ENCODE measurements around the gene CHD5. TPM values are rescaled to one million over a fixed set of nuclear protein-coding genes. Genes with fewer than 3 reads are reported as not detected.

The CHD5 gene
- total and polyA plus RNA-seq, 5 donors from 2014 or later, result not detected

DNA sequence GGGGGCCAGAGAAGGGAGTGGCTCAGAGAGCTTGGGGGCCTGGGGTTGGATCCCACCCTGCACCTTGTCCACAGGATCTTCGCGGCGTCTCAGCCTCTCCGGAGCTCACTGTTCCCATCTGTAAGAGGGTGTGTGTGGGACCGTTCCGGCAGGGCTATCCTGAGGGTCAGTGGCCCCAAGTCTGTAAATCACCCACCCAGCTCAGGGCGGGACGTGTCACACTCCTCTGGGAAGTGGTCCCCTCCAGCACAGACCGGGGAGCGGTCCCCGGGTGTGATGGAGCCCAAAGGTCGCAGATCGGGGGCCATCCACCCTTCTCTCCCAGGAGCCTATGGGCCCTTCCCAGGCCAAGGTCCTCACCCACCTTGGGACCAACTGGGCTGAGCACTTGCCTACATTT is 94.5 kb downstream of the CHD5 start:
- no peaks in the 10 kb centered on the region for H3K4me1 ChIP-seq (ENCODE audit: control insufficient read depth, insufficient read depth, low read length, poor library complexity, severe bottlenecking)
- no peak overlapping the region for H3K4me3 ChIP-seq (ENCODE audit: low read depth, low read length)
- ATAC-seq (ENCODE audit: low read depth in 2 of 2), result no peak
- Mint-ChIP-seq H3K36me3 (peaks cover 11% of the 10 kb centered on the region), H3K27me3 (no peaks in the 10 kb centered on the region), H3K27ac (no peak overlapping the region), H3K4me3 (no peak overlapping the region), H3K4me1 (peaks cover 0 to 5% (median 0%) of the 10 kb centered on the region in 4 donors), H3K9me3 (no peaks in the 10 kb centered on the region)
- DNase-seq, result no peak
- H3K27ac ChIP-seq (ENCODE audit: insufficient read depth, low read length, poor library complexity, severe bottlenecking), result no peak overlapping the region
- no peaks in the 10 kb centered on the region for H3K27me3 ChIP-seq (ENCODE audit: control insufficient read depth, insufficient read depth, low read length)
- no peaks in the 10 kb centered on the region for H3K9me3 ChIP-seq (ENCODE audit: control insufficient read depth in 2 of 2, low read length in 2 of 2)
- H3K36me3 ChIP-seq (ENCODE audit: control insufficient read depth, insufficient read depth, low read length), result peaks cover 57% of the 10 kb centered on the region

DNA sequence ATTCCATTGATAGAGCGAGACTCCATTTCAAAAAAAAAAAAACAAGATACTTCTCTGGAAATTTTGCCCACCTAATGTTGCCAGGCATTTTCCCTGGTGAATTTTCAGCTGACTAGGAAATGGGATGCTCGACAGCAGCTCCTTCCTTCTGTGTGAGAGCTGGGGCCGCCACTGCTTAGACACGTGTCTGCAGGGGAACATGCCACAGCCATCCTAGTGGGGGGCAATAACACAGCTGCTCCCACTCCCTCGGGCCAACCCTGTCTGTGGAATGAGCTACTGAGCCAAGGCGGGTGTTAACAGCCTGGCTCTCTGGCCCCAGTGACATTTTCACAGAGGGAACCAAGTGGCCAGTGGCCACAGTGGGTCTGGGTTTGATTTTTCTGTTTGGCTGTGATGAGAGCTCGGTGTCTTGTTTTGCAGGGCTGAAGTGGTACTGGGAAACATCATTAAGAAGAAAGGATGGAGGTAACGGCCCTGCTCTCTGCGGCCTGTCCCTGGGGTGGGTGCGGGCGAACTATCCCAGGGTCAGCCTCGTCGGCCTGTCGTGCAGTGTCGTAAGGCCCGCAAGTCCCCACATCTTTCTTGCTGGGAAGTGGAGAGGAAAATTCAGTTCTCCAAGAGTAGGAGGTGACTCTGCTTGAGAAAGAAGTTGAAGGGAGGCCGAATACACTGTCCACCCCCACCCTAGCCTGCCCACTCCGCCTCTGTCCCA is 95.2 kb downstream of the CHD5 start:
- no peaks in the 10 kb centered on the region for H3K9me3 Mint-ChIP-seq
- H3K36me3 ChIP-seq (ENCODE audit: control insufficient read depth, insufficient read depth, low read length), result peaks cover 58% of the 10 kb centered on the region
- ATAC-seq (ENCODE audit: low read depth in 2 of 2), result no peak
- no peaks in the 10 kb centered on the region for H3K4me1 ChIP-seq (ENCODE audit: control insufficient read depth, insufficient read depth, low read length, poor library complexity, severe bottlenecking)
- H3K27ac Mint-ChIP-seq, result peak overlapping the region in 1 of 3 donors; percentile 43
- H3K27me3 ChIP-seq (ENCODE audit: control insufficient read depth, insufficient read depth, low read length), result no peaks in the 10 kb centered on the region
- no peak overlapping the region for H3K27ac ChIP-seq (ENCODE audit: insufficient read depth, low read length, poor library complexity, severe bottlenecking)
- peaks cover 10% of the 10 kb centered on the region for H3K36me3 Mint-ChIP-seq
- peaks cover 0 to 5% (median 0%) of the 10 kb centered on the region in 4 donors for H3K4me1 Mint-ChIP-seq
- no peaks in the 10 kb centered on the region for H3K9me3 ChIP-seq (ENCODE audit: control insufficient read depth in 2 of 2, low read length in 2 of 2)
- no peak for DNase-seq
- H3K4me3 Mint-ChIP-seq, result no peak overlapping the region
- no peaks in the 10 kb centered on the region for H3K27me3 Mint-ChIP-seq
- no peak overlapping the region for H3K4me3 ChIP-seq (ENCODE audit: low read depth, low read length)

DNA sequence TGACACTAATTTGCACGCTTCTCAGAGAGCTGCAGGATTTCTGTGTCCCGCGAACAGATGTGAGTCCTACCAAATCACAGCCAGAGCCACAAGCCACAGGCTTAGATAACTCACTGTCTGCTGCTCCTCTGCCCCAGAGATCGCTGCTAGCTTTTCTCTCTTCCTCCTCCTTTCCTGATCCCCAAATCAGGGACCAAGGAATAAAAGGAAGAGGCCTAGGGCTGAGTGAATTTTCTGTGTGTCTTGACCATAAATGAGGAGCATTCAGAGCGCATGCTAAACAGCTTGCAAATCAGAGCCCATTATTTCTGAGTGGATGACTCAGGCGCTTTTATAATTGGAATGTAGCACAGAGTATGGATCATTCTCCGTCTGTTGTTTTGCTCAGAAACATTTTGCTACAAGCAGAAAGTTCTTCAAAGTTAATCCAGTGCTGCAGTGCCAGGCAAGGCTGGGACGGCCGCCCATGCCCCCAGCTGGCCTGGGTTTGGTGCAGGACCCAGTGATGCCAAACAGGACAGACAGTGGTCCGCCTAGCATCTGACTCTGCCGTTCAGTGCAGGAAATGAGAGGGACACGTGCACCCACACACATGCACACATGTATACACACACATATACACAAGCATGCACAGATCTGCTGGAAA is 96.2 kb downstream of the CHD5 start:
- Mint-ChIP-seq H3K36me3 (peaks cover 14% of the 10 kb centered on the region), H3K4me1 (peaks cover 0 to 5% (median 0%) of the 10 kb centered on the region in 4 donors), H3K27me3 (no peaks in the 10 kb centered on the region), H3K4me3 (no peak overlapping the region), H3K9me3 (no peaks in the 10 kb centered on the region), H3K27ac (no peak overlapping the region)
- ATAC-seq (ENCODE audit: low read depth in 2 of 2), result no peak
- Histone ChIP-seq H3K4me3 (ENCODE audit: low read depth, low read length) (no peak overlapping the region), H3K27ac (ENCODE audit: insufficient read depth, low read length, poor library complexity, severe bottlenecking) (no peak overlapping the region), H3K9me3 (ENCODE audit: control insufficient read depth in 2 of 2, low read length in 2 of 2) (no peaks in the 10 kb centered on the region), H3K27me3 (ENCODE audit: control insufficient read depth, insufficient read depth, low read length) (no peaks in the 10 kb centered on the region), H3K4me1 (ENCODE audit: control insufficient read depth, insufficient read depth, low read length, poor library complexity, severe bottlenecking) (no peaks in the 10 kb centered on the region), H3K36me3 (ENCODE audit: control insufficient read depth, insufficient read depth, low read length) (peaks cover 59% of the 10 kb centered on the region)
- DNase-seq, result no peak

DNA sequence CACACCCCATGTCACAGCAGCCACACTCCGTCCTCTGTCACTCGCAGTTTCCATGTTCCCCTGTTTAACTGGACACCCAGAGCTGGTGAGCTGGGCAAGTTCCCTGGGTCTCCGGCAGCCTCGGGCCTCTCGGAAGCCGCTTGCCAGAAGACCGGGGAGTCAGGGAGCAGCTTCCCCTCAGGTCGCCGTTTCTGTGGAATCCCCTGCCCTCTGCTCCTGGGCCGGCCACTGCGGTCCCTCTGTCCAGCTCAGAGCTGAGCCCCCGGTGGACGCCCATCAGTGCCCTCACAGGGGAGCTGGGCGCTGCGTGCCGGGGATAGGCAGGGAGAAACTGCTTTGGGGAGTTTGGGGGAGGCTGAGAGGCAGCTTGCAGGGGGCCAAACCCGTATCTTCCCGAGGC is 96.7 kb downstream of the CHD5 start:
- no peak for ATAC-seq (ENCODE audit: low read depth in 2 of 2)
- no peak overlapping the region for H3K27ac ChIP-seq (ENCODE audit: insufficient read depth, low read length, poor library complexity, severe bottlenecking)
- H3K9me3 ChIP-seq (ENCODE audit: control insufficient read depth in 2 of 2, low read length in 2 of 2), result no peaks in the 10 kb centered on the region
- H3K36me3 ChIP-seq (ENCODE audit: control insufficient read depth, insufficient read depth, low read length), result peaks cover 61% of the 10 kb centered on the region
- Mint-ChIP-seq H3K9me3 (no peaks in the 10 kb centered on the region), H3K4me3 (no peak overlapping the region), H3K4me1 (peaks cover 0 to 5% (median 1%) of the 10 kb centered on the region in 4 donors), H3K27ac (peak overlapping the region in 1 of 3 donors; percentile 32), H3K27me3 (no peaks in the 10 kb centered on the region), H3K36me3 (peaks cover 14% of the 10 kb centered on the region)
- no peaks in the 10 kb centered on the region for H3K4me1 ChIP-seq (ENCODE audit: control insufficient read depth, insufficient read depth, low read length, poor library complexity, severe bottlenecking)
- no peaks in the 10 kb centered on the region for H3K27me3 ChIP-seq (ENCODE audit: control insufficient read depth, insufficient read depth, low read length)
- no peak for DNase-seq
- no peak overlapping the region for H3K4me3 ChIP-seq (ENCODE audit: low read depth, low read length)

DNA sequence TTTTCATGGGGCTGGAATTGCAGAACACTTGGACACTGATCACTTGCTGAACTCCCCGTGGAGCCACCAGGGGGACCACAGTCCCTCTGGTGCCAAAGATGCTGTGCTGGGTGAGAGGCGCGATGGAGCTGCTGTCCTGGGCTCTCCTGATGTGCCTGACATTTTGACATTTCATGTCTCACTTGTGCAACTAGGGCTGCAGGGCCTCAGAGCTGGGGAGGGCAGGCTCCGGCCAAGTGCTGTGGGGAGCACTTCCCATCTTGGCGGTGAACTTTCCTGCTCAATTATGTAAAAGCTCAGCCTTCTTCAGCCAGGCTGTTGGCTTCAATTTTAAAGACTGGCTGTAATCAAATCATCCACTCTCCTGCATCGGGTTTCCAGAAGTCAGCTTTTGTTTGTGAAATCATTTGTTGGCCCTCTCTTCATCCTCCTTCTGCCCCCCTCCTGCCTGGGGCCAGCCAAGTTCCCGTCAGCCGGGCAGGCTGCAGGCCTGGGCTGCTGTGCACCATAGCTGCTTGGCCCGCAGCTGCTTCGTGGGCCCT is 97.6 kb downstream of the CHD5 start:
- peaks cover 14% of the 10 kb centered on the region for H3K36me3 Mint-ChIP-seq

DNA sequence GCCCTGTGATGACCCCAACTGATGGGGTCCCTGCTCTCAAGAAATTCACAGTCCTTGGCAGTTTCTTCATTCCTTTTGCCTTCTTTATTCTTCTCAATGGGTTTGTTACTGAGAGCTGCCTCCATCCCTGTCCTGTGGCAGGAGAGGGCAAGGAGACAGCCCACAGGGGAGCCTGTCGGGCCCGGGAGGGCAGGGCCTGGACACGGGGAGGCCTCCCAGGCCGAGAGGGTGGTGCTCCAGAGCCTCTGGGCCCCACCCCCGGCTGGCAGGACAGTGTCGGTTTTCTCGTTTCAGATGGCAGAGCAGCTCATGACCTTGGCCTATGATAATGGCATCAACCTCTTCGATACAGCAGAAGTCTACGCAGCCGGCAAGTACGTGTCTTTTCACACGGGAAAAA is 98.2 kb downstream of the CHD5 start:
- Histone ChIP-seq H3K4me3 (ENCODE audit: low read depth, low read length) (no peak overlapping the region), H3K27ac (ENCODE audit: insufficient read depth, low read length, poor library complexity, severe bottlenecking) (no peak overlapping the region), H3K9me3 (ENCODE audit: control insufficient read depth in 2 of 2, low read length in 2 of 2) (no peaks in the 10 kb centered on the region), H3K36me3 (ENCODE audit: control insufficient read depth, insufficient read depth, low read length) (peaks cover 67% of the 10 kb centered on the region), H3K27me3 (ENCODE audit: control insufficient read depth, insufficient read depth, low read length) (no peaks in the 10 kb centered on the region), H3K4me1 (ENCODE audit: control insufficient read depth, insufficient read depth, low read length, poor library complexity, severe bottlenecking) (no peaks in the 10 kb centered on the region)
- no peak overlapping the region for H3K27ac Mint-ChIP-seq
- peaks cover 10% of the 10 kb centered on the region for H3K36me3 Mint-ChIP-seq
- no peak overlapping the region for H3K4me3 Mint-ChIP-seq
- H3K9me3 Mint-ChIP-seq, result no peaks in the 10 kb centered on the region
- DNase-seq (no peak), ATAC-seq (ENCODE audit: low read depth in 2 of 2) (no peak)
- H3K4me1 Mint-ChIP-seq, result peaks cover 0 to 5% (median 2%) of the 10 kb centered on the region in 4 donors
- no peaks in the 10 kb centered on the region for H3K27me3 Mint-ChIP-seq

More for the DNA sequence above, 97.6 kb downstream of the CHD5 start:
- no peak overlapping the region for H3K27ac Mint-ChIP-seq
- H3K9me3 Mint-ChIP-seq, result no peaks in the 10 kb centered on the region
- DNase-seq (no peak), ATAC-seq (ENCODE audit: low read depth in 2 of 2) (no peak)
- H3K4me1 ChIP-seq (ENCODE audit: control insufficient read depth, insufficient read depth, low read length, poor library complexity, severe bottlenecking), result no peaks in the 10 kb centered on the region
- H3K4me3 ChIP-seq (ENCODE audit: low read depth, low read length), result no peak overlapping the region
- no peak overlapping the region for H3K27ac ChIP-seq (ENCODE audit: insufficient read depth, low read length, poor library complexity, severe bottlenecking)
- no peaks in the 10 kb centered on the region for H3K9me3 ChIP-seq (ENCODE audit: control insufficient read depth in 2 of 2, low read length in 2 of 2)
- H3K27me3 Mint-ChIP-seq, result no peaks in the 10 kb centered on the region
- H3K4me1 Mint-ChIP-seq, result peaks cover 0 to 5% (median 2%) of the 10 kb centered on the region in 4 donors
- H3K36me3 ChIP-seq (ENCODE audit: control insufficient read depth, insufficient read depth, low read length), result peaks cover 67% of the 10 kb centered on the region
- H3K4me3 Mint-ChIP-seq, result no peak overlapping the region
- no peaks in the 10 kb centered on the region for H3K27me3 ChIP-seq (ENCODE audit: control insufficient read depth, insufficient read depth, low read length)

DNA sequence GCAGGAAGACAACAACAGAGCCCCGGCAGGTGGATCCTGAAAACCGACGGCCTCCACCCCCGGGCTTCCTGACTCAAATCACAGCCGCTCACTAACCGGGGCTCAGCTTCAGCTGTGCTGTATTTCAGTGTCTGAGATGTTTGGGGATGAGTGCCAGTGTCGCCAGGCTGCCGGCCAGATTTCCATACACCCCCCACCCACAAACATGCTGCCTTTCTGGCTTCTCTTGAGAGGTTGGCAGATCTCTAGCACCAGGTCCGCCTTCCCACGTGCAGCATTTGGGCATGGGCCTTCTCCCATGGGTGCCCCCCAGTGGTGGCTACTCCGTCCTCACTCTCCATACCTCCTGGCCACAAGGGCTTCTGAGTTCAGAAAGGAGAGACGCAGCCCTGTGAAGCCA is 99.7 kb downstream of the CHD5 start:
- H3K4me3 Mint-ChIP-seq, result no peak overlapping the region

More for the DNA sequence above, 99.7 kb downstream of the CHD5 start:
- ATAC-seq (ENCODE audit: low read depth in 2 of 2) (no peak), DNase-seq (no peak)
- H3K9me3 Mint-ChIP-seq, result no peaks in the 10 kb centered on the region
- no peak overlapping the region for H3K4me3 ChIP-seq (ENCODE audit: low read depth, low read length)
- H3K27ac ChIP-seq (ENCODE audit: insufficient read depth, low read length, poor library complexity, severe bottlenecking), result no peak overlapping the region
- H3K27ac Mint-ChIP-seq, result no peak overlapping the region
- peaks cover 75% of the 10 kb centered on the region for H3K36me3 ChIP-seq (ENCODE audit: control insufficient read depth, insufficient read depth, low read length)
- H3K27me3 Mint-ChIP-seq, result no peaks in the 10 kb centered on the region
- no peaks in the 10 kb centered on the region for H3K4me1 ChIP-seq (ENCODE audit: control insufficient read depth, insufficient read depth, low read length, poor library complexity, severe bottlenecking)
- no peaks in the 10 kb centered on the region for H3K27me3 ChIP-seq (ENCODE audit: control insufficient read depth, insufficient read depth, low read length)
- peaks cover 0 to 5% (median 0%) of the 10 kb centered on the region in 4 donors for H3K4me1 Mint-ChIP-seq
- H3K36me3 Mint-ChIP-seq, result peaks cover 15% of the 10 kb centered on the region
- no peaks in the 10 kb centered on the region for H3K9me3 ChIP-seq (ENCODE audit: control insufficient read depth in 2 of 2, low read length in 2 of 2)

Data from CD4-positive, CD25-positive, alpha-beta regulatory T cell (primary cell).